Esophagus (tissue), 2 donors: ENCODE results near the gene SLC25A17. TPM values are rescaled to one million over a fixed set of nuclear protein-coding genes. Genes with fewer than 3 reads are reported as not detected.

ENCODE experiments used
- H3K27ac ChIP-seq, 2 donors: one replicate each; pipeline ENCODE4 v1.5.1; 2013; ENCODE audit warnings: low read depth in 2 of 2, mild to moderate bottlenecking in 2 of 2, inconsistent platforms in 1 of 2, low read length in 1 of 2, moderate library complexity in 1 of 2
- H3K27me3 ChIP-seq, 2 donors: one replicate each; pipeline ENCODE4 v1.6.1; 2013; ENCODE audit warnings: low read length in 2 of 2, control low read depth in 1 of 2, mild to moderate bottlenecking in 1 of 2; ENCODE audit not compliant: insufficient read depth in 2 of 2, control insufficient read depth in 1 of 2
- H3K36me3 ChIP-seq, 2 donors: one replicate each; pipeline ENCODE4 v1.6.1; 2013; ENCODE audit warnings: low read length in 1 of 2; ENCODE audit not compliant: control insufficient read depth in 2 of 2, insufficient read depth in 2 of 2
- H3K4me1 ChIP-seq, 2 donors: one replicate each; pipeline ENCODE4 v1.6.1; 2013; ENCODE audit warnings: low read length in 1 of 2; ENCODE audit not compliant: control insufficient read depth in 2 of 2, insufficient read depth in 2 of 2
- H3K4me3 ChIP-seq, 2 donors: one replicate each; pipeline ENCODE4 v1.5.1; 2013; ENCODE audit warnings: low read length in 2 of 2, mild to moderate bottlenecking in 2 of 2, low read depth in 1 of 2, moderate library complexity in 1 of 2
- H3K9me3 ChIP-seq, 2 donors: one replicate each; pipeline ENCODE4 v1.6.1; 2013; ENCODE audit warnings: mild to moderate bottlenecking in 2 of 2, low read depth in 1 of 2, low read length in 1 of 2, moderate library complexity in 1 of 2; ENCODE audit not compliant: control insufficient read depth in 2 of 2, insufficient read depth in 1 of 2
- WGBS, 2 donors: extraction: QIAGEN DNeasy Blood & Tissue Kit; methylation state at CpG; one replicate each; pipeline ENCODE4 v1.1.7; 2013; 5-methylcytosine and 5-hydroxymethylcytosine counted together
- polyA plus RNA-seq, 2 donors: library from polyadenylated mRNA; stranded (reverse); fragments of 200-250 nt; gene quantifications; one replicate each; pipeline ENCODE4 v1.2.3, GENCODE V29; 2013
- donor health status: healthy with polysubstance abuse.
- donor health status: Bipolar disorder and iron deficiency.

The SLC25A17 gene
- polyA plus RNA-seq, 2 donors = 7.4 to 11.2 TPM

DNA sequence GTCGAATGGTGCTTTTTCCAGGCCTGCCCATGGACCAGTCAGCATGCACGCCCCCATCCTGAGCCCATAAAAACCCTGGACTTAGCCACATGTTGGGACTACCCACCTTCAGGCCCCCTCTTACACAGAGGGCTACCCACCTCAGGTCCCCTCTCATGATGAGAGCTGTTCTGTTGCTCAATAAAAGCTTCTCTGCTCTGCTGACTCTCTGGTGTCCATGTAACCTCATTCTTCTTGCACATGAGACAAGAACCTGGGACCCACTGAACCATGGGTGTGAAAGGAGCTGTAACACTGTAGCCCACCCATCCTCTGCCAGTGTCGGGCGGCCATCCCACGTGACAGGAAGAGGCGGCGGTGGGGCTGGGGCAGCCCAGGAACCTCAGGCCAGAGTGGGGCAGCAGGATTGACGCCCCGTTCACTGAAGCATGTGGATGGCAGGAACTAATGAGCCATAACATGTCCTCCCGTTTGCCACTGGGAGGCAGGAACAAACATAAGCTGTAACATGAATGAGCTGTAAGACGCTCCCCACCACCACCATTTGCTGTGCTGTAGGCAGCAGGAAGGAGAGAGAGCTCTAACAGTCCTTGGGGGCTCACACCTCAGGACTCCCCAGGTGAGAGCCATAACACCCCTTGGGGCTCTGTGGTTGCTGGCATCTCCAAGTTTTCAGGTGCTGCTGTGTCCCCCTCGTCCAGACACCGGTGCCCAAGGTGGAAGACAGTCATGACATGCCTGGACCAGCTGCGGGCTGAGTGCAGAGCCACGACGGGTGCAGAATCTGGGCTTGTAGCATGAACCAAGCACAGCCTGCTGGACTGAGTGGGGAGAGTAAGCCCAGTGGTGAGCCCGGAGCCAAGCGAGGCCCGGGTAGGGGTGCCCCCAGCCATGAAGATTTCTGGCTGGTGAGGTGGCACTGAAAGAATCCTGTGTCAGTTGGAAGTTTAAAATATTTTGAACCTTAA is 70.5 kb downstream of the SLC25A17 start:
- Histone ChIP-seq H3K27ac (peak overlapping the region in 1 of 2 donors; percentile 22), H3K27me3 (no peaks in the 10 kb centered on the region), H3K36me3 (no peaks in the 10 kb centered on the region), H3K4me3 (no peak overlapping the region), H3K9me3 (peaks cover 3 to 5% of the 10 kb centered on the region in 2 donors), H3K4me1 (peaks cover 0 to 4% of the 10 kb centered on the region in 2 donors)
- 85 to 89% methylated on average over 19 of the region's 19 CpGs for WGBS, 2 donors

DNA sequence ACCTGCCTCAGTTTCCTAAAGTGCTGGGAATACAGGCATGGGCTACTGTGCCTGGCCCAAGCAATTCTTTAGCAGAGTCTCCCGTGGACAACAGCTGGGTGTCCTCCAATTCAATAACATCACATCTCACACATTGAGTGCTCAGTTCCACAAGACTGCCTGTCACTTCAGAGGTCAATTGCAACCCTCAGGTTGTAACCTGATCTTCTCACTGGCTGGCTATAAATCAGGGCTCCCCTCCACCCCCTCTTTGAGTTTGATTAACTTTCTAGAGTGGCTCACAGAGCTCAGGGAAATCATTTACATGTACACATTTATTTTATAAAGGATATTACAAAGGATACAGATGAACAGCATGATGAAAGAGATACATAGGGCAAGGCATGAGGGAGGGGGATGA is 71.8 kb downstream of the SLC25A17 start:
- H3K36me3 ChIP-seq = no peaks in the 10 kb centered on the region
- no peak overlapping the region for H3K27ac ChIP-seq
- H3K4me1 ChIP-seq = no peaks in the 10 kb centered on the region
- H3K4me3 ChIP-seq = no peak overlapping the region
- 57 to 73% methylated on average over 1 of the region's 1 CpG for WGBS, 2 donors
- peaks cover 3 to 5% of the 10 kb centered on the region in 2 donors for H3K9me3 ChIP-seq
- no peaks in the 10 kb centered on the region for H3K27me3 ChIP-seq

DNA sequence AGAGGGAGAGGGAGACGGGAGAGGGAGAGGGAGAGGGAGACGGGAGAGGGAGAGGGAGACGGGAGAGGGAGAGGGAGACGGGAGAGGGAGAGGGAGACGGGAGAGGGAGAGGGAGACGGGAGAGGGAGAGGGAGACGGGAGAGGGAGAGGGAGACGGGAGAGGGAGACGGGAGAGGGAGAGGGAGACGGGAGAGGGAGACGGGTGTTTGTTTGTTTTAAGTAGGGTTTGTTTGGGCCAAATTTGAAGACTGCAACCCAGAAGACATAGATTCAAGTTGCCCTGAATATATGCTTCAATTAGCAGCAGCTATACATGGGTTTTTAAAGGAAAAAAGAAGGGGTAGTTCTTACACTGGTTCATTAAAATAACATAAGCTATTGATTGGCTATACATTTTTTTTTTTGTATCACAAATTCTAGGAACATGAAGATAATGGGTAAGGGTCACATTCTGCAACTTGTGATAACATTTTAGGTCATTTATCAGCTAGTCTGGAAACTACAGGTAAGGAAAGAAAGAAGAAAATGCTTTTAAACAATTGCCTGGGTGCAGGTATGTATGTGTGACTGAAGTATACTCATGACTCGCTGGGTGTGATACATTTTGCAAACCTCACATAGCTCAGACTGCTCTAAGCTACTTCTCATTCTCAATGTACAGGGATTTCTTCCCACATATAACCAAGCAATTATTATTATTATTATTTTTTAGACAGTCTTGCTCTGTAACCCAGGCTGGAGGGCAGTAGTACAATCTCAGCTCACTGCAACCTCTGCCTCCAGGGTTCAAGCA is 72.5 kb downstream of the SLC25A17 start:
- Histone ChIP-seq H3K4me3 (no peak overlapping the region), H3K9me3 (peaks cover 3 to 5% of the 10 kb centered on the region in 2 donors), H3K27ac (no peak overlapping the region), H3K27me3 (no peaks in the 10 kb centered on the region), H3K36me3 (no peaks in the 10 kb centered on the region), H3K4me1 (no peaks in the 10 kb centered on the region)
- 33 to 62% methylated on average over 4 to 5 of the region's 12 CpGs for WGBS, 2 donors

DNA sequence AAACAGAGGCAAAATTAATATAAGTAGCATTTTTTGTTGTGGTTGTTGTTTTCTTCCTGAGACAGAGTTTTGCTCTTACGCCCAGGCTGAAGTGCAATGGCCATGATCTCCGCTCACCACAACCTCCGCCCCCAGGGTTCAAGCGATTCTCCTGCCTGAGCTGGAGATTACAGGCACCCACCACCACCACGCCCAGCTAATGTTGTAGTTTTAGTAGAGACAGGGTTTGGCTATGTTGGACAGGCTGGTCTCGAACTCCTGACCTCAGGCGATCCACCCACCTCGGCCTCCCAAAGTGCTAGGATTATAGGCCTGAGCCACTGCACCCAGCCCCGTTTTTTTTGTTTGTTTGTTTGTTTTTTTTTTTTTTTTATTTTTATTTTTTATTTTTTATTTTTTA is 75.4 kb downstream of the SLC25A17 start:
- WGBS, 2 donors = 72 to 82% methylated on average over 9 of the region's 9 CpGs
- Histone ChIP-seq H3K27ac (no peak overlapping the region), H3K27me3 (no peaks in the 10 kb centered on the region), H3K9me3 (peaks cover 3 to 4% of the 10 kb centered on the region in 2 donors), H3K4me3 (no peak overlapping the region), H3K36me3 (no peaks in the 10 kb centered on the region), H3K4me1 (no peaks in the 10 kb centered on the region)

DNA sequence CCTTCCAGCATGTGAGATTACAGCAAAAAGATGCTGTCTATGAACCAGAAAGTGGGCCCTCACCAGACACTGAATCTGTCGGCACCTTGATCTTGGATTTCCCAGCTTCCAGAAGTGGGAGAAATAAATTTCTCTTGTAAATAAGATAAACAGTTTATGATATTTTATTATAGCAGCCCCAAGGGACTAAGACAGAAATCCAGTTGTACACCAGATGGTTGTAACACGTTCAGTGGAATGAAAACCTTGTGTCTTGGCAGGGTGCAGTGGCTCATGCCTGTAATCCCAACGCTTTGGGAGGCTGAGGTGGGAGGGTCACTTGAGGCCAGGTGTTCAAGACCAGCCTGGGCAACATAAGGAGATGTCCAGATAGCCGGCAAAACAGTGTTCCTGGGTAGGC is 78.0 kb downstream of the SLC25A17 start:
- Histone ChIP-seq H3K9me3 (no peaks in the 10 kb centered on the region), H3K36me3 (no peaks in the 10 kb centered on the region), H3K4me1 (no peaks in the 10 kb centered on the region), H3K27ac (no peak overlapping the region), H3K27me3 (no peaks in the 10 kb centered on the region), H3K4me3 (no peak overlapping the region)
- 61 to 62% methylated on average over 4 of the region's 4 CpGs for WGBS, 2 donors

DNA sequence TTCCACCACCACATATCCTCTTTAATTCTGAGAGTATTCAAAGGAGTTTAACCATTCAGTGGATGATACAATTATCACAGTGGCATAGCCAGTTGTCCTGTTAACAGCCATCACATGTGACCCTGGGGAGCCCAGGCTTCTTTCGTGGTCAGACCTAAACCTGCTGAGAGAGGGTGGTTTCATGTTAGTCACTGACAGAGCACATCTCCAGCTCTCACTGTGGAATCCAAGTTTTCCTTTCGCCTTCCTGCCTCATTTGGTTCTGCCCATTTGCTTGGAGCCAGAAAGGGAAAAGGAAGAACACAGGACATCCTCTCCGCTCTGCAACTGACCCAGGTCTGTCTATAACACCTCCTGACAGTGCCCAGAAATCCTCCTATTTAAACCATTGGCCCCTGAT is 79.4 kb downstream of the SLC25A17 start:
- Histone ChIP-seq H3K4me1 (no peaks in the 10 kb centered on the region), H3K9me3 (no peaks in the 10 kb centered on the region), H3K36me3 (no peaks in the 10 kb centered on the region), H3K27ac (no peak overlapping the region), H3K4me3 (no peak overlapping the region), H3K27me3 (no peaks in the 10 kb centered on the region)
- WGBS, 2 donors = 68 to 75% methylated on average over 3 of the region's 3 CpGs

DNA sequence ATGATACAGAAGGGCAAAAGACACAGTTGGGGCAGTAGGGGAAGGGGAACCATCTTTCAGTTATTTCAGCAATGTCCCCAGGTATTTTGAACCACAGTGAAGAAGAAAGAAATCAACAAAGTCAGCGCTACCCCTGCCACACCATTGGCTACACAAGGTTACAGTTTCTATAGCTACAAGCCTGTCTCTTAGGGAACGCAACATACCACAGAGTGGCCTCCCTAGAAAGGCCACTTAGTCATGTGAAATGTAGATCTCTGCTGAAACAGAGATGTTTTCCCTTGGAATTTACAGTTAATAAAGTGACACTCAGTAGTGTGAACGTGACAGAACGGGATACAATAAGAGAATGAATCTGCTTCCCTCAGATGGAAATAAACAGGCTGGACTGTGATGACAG is 85.2 kb downstream of the SLC25A17 start:
- peaks cover 0 to 2% of the 10 kb centered on the region in 2 donors for H3K4me1 ChIP-seq
- no peaks in the 10 kb centered on the region for H3K9me3 ChIP-seq
- no peaks in the 10 kb centered on the region for H3K36me3 ChIP-seq
- no peak overlapping the region for H3K27ac ChIP-seq
- 89 to 91% methylated on average over 4 of the region's 4 CpGs for WGBS, 2 donors
- H3K27me3 ChIP-seq = no peaks in the 10 kb centered on the region
- no peak overlapping the region for H3K4me3 ChIP-seq

DNA sequence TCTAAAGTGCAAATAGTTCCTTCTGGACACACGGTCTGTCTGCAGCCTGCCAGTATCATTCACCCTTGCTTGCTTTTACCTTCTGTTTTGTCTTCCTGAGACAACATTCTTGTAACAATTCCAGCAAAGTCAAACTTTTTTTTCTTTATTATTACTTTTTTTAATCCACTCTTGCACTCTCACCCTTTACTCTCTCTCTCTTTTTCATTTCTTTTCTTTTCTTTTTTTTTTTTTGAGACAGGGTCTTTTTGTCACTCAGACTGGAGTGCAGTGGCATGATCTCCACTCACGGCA is 86.2 kb downstream of the SLC25A17 start:
- Histone ChIP-seq H3K4me1 (peaks cover 0 to 2% of the 10 kb centered on the region in 2 donors), H3K27me3 (no peaks in the 10 kb centered on the region), H3K9me3 (no peaks in the 10 kb centered on the region), H3K36me3 (no peaks in the 10 kb centered on the region), H3K27ac (peak overlapping the region in 1 of 2 donors; percentile 83), H3K4me3 (no peak overlapping the region)
- WGBS, 2 donors = 29 to 36% methylated on average over 2 of the region's 2 CpGs

DNA sequence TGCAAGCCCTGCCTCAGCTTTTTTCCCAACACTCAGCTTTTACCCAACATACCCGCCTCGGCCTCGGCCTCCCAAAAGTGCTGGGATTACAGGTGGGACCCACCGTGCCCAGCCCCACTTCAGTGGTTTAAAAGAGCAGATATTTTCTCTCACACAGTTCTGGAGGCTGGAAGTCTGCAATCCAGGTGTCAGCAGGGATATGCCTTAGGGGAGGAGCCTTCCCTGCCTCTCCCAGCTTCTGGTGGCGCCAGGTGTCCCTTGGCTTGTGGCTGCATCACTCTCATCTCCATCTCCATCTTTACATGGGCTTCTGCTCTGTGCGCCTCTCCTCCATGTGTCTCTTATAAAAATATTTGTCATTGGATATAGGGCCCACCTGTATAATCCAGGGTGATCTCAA is 89.9 kb downstream of the SLC25A17 start:
- Histone ChIP-seq H3K27me3 (no peaks in the 10 kb centered on the region), H3K36me3 (no peaks in the 10 kb centered on the region), H3K4me3 (no peak overlapping the region), H3K9me3 (no peaks in the 10 kb centered on the region), H3K27ac (no peak overlapping the region), H3K4me1 (peaks cover 0 to 2% of the 10 kb centered on the region in 2 donors)
- 84 to 90% methylated on average over 6 of the region's 6 CpGs for WGBS, 2 donors
